AG04450 (cell line): ENCODE measurements around the gene LPIN2. TPM values are rescaled to one million over a fixed set of nuclear protein-coding genes. Genes with fewer than 3 reads are reported as not detected.

Experiments
- CTCF ChIA-PET: fragments of 300-600, 350-600 bp; formaldehyde crosslinking; extraction: SDS; loops from one replicate; lab custom pipeline; 2022; ENCODE audit warnings: antibody characterized with exemption, inconsistent platforms; lab: Charles Lee
- POLR2A ChIA-PET: fragments of 350-600 bp; formaldehyde crosslinking; extraction: SDS; loops from one replicate; lab custom pipeline; 2021; ENCODE audit warnings: antibody characterized with exemption, inconsistent platforms; lab: Yijun Ruan, JAX
- DNase-seq: peaks from one replicate; pipeline ENCODE4 v3.0.0-alpha.2; 2011; ENCODE audit warnings: low read depth, low spot score
- H3K27ac ChIP-seq: one replicate; pipeline ENCODE4 v1.5.1; 2012; ENCODE audit warnings: low read depth, low read length, control low read depth
- H3K27me3 ChIP-seq: one replicate; pipeline ENCODE4 v1.6.0; 2012; ENCODE audit warnings: low read length; ENCODE audit not compliant: control insufficient read depth, insufficient read depth
- H3K4me3 ChIP-seq: 2 replicates; pipeline ENCODE4 v1.5.1; 2011; ENCODE audit warnings: mild to moderate bottlenecking, low read depth, low read length, control low read depth
- H3K9me3 ChIP-seq: 2 replicates; pipeline ENCODE4 v1.5.1; 2012; ENCODE audit warnings: low read length; ENCODE audit not compliant: control insufficient read depth, insufficient read depth
- CTCF ChIP-seq: IDR thresholded peaks from 2 replicates; pipeline ENCODE4 v1.5.1; 2011; ENCODE audit warnings: low read depth, low read length, control low read depth, inconsistent platforms
- polyA plus RNA-seq: library from polyadenylated mRNA; depleted of rRNA; stranded (reverse); fragments of >200 nt; gene quantifications from 2 replicates; pipeline ENCODE4 v1.2.3, GENCODE V29; 2011

The LPIN2 gene
- polyA plus RNA-seq, 1 experiment: 46.7 TPM

- CTCF ChIA-PET: no interaction called here
- H3K27me3 ChIP-seq: peaks cover 2% of the 10 kb centered on the region
- H3K27ac ChIP-seq: no peak overlapping the region
- no peak for DNase-seq
- POLR2A ChIA-PET: no interaction called here
- H3K4me3 ChIP-seq: no peak overlapping the region
- no peak for TF ChIP-seq CTCF
- H3K9me3 ChIP-seq: no peaks in the 10 kb centered on the region; the same call in none of the 2 replicates
Observed at GRCh38 chr18:3058328-3059191, 45.6 kb upstream of the LPIN2 start.

- no peak for TF ChIP-seq CTCF
- ChIA-PET POLR2A (interaction anchor here (0.7 kb wide), 1 partner anchor 181 kb away, joined by 6 read pairs; no protein-coding TSS in a partner anchor), CTCF (interaction anchor here (0.7 kb wide), 1 partner anchor 8 kb away, joined by 3 read pairs; no protein-coding TSS in a partner anchor)
- no peak overlapping the region for H3K4me3 ChIP-seq
- no peak overlapping the region for H3K27ac ChIP-seq
- H3K9me3 ChIP-seq: peaks cover 3% of the 10 kb centered on the region
- no peak for DNase-seq
- H3K27me3 ChIP-seq: peaks cover 2% of the 10 kb centered on the region
Observed at GRCh38 chr18:3057526-3057925, 44.6 kb upstream of the LPIN2 start.

- POLR2A ChIA-PET: no interaction called here
- Histone ChIP-seq H3K9me3 (peaks cover 3% of the 10 kb centered on the region), H3K4me3 (no peak overlapping the region), H3K27ac (no peak overlapping the region), H3K27me3 (peaks cover 2% of the 10 kb centered on the region)
- TF ChIP-seq CTCF: no peak
- CTCF ChIA-PET: interaction anchor here (0.5 to 1.1 kb wide), 2 partner anchors 35 to 72 kb away, joined by 3 to 5 read pairs; no protein-coding TSS in a partner anchor
- DNase-seq: no peak
Observed at GRCh38 chr18:3056311-3056710, 43.4 kb upstream of the LPIN2 start.

- POLR2A ChIA-PET: no interaction called here
- no peak for TF ChIP-seq CTCF
- no peak for DNase-seq
- CTCF ChIA-PET: interaction anchor here (0.5 to 1.1 kb wide), 2 partner anchors 34 to 73 kb away, joined by 3 to 5 read pairs; no protein-coding TSS in a partner anchor
- H3K27me3 ChIP-seq: peaks cover 2% of the 10 kb centered on the region
- H3K4me3 ChIP-seq: no peak overlapping the region
- no peak overlapping the region for H3K27ac ChIP-seq
- peaks cover 3% of the 10 kb centered on the region; the same call in 1 of the 2 replicates for H3K9me3 ChIP-seq
Observed at GRCh38 chr18:3055816-3056215, 42.9 kb upstream of the LPIN2 start.
